Measurements from ENCODE around the gene SPINK8. TPM values are rescaled to one million over a fixed set of nuclear protein-coding genes. Genes with fewer than 3 reads are reported as not detected.

The SPINK8 gene
- total and polyA plus RNA-seq, 8 donors: not detected

DNA sequence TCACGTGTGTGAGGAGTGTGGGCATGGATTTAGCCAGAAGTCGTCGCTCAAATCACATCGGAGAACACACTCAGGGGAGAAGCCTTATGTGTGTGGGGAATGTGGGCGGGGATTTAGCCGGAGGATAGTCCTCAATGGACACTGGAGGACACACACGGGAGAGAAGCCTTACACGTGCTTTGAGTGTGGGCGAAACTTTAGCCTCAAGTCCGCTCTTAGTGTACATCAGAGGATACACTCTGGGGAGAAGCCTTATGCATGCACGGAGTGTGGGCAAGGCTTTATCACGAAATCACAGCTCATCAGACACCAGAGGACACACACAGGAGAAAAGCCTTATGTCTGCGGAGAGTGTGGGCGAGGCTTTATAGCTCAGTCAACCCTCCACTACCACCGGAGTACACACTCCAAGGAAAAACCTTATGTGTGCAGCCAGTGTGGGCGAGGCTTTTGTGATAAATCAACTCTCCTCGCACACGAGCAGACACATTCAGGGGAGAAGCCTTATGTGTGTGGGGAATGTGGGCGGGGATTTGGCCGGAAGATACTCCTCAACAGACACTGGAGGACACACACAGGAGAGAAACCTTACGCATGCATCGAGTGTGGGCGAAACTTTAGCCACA lies 64.4 kb downstream of the SPINK8 start:
- WGBS, 5 donors: 68 to 80% (median 74%) methylated on average over 19 to 23 of the region's 23 CpGs
- TF ChIP-seq POLR2AphosphoS5 (IDR thresholded peaks at IDR 0.05): no peak
- TF ChIP-seq EP300 (IDR thresholded peaks at IDR 0.05): no peak
- TF ChIP-seq POLR2A (IDR thresholded peaks at IDR 0.05): no peak
- TF ChIP-seq, protein P1, sequence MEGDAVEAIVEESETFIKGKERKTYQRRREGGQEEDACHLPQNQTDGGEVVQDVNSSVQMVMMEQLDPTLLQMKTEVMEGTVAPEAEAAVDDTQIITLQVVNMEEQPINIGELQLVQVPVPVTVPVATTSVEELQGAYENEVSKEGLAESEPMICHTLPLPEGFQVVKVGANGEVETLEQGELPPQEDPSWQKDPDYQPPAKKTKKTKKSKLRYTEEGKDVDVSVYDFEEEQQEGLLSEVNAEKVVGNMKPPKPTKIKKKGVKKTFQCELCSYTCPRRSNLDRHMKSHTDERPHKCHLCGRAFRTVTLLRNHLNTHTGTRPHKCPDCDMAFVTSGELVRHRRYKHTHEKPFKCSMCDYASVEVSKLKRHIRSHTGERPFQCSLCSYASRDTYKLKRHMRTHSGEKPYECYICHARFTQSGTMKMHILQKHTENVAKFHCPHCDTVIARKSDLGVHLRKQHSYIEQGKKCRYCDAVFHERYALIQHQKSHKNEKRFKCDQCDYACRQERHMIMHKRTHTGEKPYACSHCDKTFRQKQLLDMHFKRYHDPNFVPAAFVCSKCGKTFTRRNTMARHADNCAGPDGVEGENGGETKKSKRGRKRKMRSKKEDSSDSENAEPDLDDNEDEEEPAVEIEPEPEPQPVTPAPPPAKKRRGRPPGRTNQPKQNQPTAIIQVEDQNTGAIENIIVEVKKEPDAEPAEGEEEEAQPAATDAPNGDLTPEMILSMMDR (IDR thresholded peaks at IDR 0.05): no peak
- peaks cover 0 to 17% (median 12%) of the 10 kb centered on the region in 4 donors for H3K4me1 ChIP-seq
- H3K9me3 ChIP-seq: no peaks in the 10 kb centered on the region
- H3K27me3 ChIP-seq: no peaks in the 10 kb centered on the region
- H3K4me3 ChIP-seq: no peak overlapping the region
- peaks cover 4 to 69% (median 52%) of the 10 kb centered on the region in 4 donors for H3K36me3 ChIP-seq
- peak overlapping the region in 3 of 5 donors; percentile 53 to 71 (median 68) for H3K27ac ChIP-seq
- intact Hi-C loops (cut with DNase I; ENCODE audit: low total_unique reads): no loop called here
- DNase-seq: peak in 1 of 2 donors; percentile 39

DNA sequence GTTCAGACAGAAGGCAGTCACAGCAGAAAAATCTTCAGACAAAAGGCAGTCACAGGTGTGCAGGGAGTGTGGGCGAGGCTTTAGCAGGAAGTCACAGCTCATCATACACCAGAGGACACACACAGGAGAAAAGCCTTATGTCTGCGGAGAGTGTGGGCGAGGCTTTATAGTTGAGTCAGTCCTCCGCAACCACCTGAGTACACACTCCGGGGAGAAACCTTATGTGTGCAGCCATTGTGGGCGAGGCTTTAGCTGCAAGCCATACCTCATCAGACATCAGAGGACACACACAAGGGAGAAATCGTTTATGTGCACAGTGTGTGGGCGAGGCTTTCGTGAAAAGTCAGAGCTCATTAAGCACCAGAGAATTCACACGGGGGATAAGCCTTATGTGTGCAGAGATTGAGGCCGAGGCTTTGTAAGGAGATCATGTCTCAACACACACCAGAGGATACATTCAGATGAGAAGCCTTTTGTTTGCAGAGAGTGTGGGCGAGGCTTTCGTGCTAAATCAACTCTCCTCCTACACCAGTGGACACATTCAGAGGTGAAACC lies 65.0 kb downstream of the SPINK8 start:
- peak; percentile 62 to 92 for DNase-seq
- H3K36me3 ChIP-seq: peaks cover 4 to 75% (median 57%) of the 10 kb centered on the region in 4 donors
- peak in 1 of 3 donors; percentile 13 for TF ChIP-seq POLR2AphosphoS5 (IDR thresholded peaks at IDR 0.05)
- TF ChIP-seq, protein P1 (IDR thresholded peaks at IDR 0.05): no peak
- no peaks in the 10 kb centered on the region for H3K27me3 ChIP-seq
- peaks cover 0 to 11% (median 9%) of the 10 kb centered on the region in 4 donors for H3K4me1 ChIP-seq
- no peaks in the 10 kb centered on the region for H3K9me3 ChIP-seq
- intact Hi-C loops (cut with DNase I; ENCODE audit: low total_unique reads): no loop called here
- H3K4me3 ChIP-seq: no peak overlapping the region
- H3K27ac ChIP-seq: peak overlapping the region; percentile 1 to 71 (median 53)
- WGBS, 5 donors: 46 to 72% (median 56%) methylated on average over 13 of the region's 13 CpGs

DNA sequence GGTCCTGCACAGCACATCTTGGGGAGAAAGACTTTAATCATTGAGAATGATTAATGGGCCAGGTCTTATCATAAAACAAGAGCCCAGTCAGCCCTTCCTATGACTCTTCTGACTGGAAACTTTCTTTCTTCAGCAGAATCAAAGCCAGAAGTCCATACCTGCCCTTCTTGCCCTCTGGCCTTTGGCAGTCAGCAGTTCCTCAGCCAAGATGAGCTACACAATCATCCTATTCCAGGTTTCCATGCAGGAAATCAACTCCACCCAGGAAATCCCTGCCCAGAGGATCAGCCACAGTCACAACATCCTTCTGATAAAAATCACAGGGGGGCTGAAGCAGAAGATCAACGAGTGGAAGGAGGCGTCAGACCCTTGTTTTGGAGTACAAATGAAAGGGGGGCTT lies 65.7 kb downstream of the SPINK8 start:
- no peaks in the 10 kb centered on the region for H3K9me3 ChIP-seq
- no peak for DNase-seq
- TF ChIP-seq, protein P1 (IDR thresholded peaks at IDR 0.05): no peak
- no peak for TF ChIP-seq EP300 (IDR thresholded peaks at IDR 0.05)
- no peak for TF ChIP-seq POLR2A (IDR thresholded peaks at IDR 0.05)
- no peak for TF ChIP-seq POLR2AphosphoS5 (IDR thresholded peaks at IDR 0.05)
- no peak overlapping the region for H3K4me3 ChIP-seq
- intact Hi-C loops (cut with DNase I; ENCODE audit: low total_unique reads): no loop called here
- H3K27ac ChIP-seq: peak overlapping the region; percentile 38 to 71 (median 49)
- 39 to 73% (median 61%) methylated on average over 2 of the region's 2 CpGs for WGBS, 5 donors
- H3K36me3 ChIP-seq: peaks cover 4 to 82% (median 64%) of the 10 kb centered on the region in 4 donors
- peaks cover 0 to 9% (median 5%) of the 10 kb centered on the region in 4 donors for H3K4me1 ChIP-seq
- no peaks in the 10 kb centered on the region for H3K27me3 ChIP-seq

DNA sequence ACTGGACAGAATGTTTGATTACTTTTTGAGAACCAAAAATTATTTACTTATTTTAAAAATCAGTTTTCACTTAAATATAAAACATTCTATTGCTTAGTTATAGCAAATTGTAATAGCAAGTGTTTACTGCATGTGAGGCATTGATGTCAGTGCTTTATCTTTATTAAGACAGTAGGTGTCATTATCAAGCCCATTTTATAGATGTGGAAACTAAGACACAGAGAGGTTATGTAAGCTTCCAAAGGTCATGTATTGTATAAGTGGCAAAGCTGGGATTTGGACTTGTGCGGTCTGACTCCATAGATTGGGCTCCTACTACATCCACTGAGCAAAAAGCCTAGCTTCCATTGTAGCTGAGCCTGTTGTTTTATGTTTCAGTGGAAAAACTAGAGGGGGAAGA lies 74.9 kb downstream of the SPINK8 start:
- intact Hi-C loops (cut with DNase I; ENCODE audit: low total_unique reads): no loop called here
- Histone ChIP-seq H3K9me3 (no peaks in the 10 kb centered on the region), H3K36me3 (peaks cover 3 to 80% (median 55%) of the 10 kb centered on the region in 4 donors), H3K4me1 (no peaks in the 10 kb centered on the region), H3K27ac (no peak overlapping the region), H3K4me3 (no peak overlapping the region), H3K27me3 (no peaks in the 10 kb centered on the region)
- TF ChIP-seq POLR2AphosphoS5 (IDR thresholded peaks at IDR 0.05): no peak
- DNase-seq: no peak
- WGBS, 5 donors: 94 to 100% (median 96%) methylated on average over 1 of the region's 1 CpG

Small RNA genes lying within 50 kb of the gene (small RNA-seq; reads per million reads assigned to genes)
- gene MIR2115: 0.10 to 0.31 (median 0.18) reads per million in 4 donors
- gene RF00019: 0 reads per million in 4 donors
- gene RN7SL321P: 0 reads per million in 4 donors

Other genes starting within 250 kb of the SPINK8 start
- 1 to 10 TPM; 1.3 to 5.7 (median 1.8) TPM for gene CDC25A, start 145.2 kb downstream of the SPINK8 start, total RNA-seq
- gene CDC25A, start 145.2 kb downstream of the SPINK8 start, polyA plus RNA-seq: 1 to 10 TPM; 1.1 to 2.6 (median 1.2) TPM
- under 1 TPM in 1 of 5 donors, not detected in 4; 0.92 TPM for gene CAMP, start 110.2 kb downstream of the SPINK8 start, total RNA-seq
- 1 to 10 TPM in 1 of 3 donors, under 1 TPM in 1, not detected in 1; 0.87 to 1.4 TPM for gene CAMP, start 110.2 kb downstream of the SPINK8 start, polyA plus RNA-seq
- gene ZNF589, start 92.6 kb downstream of the SPINK8 start, total RNA-seq: 10 to 100 TPM in 1 of 5 donors, 1 to 10 TPM in 3, not detected in 1; 2.7 to 15.6 (median 5.2) TPM
- gene ZNF589, start 92.6 kb downstream of the SPINK8 start, polyA plus RNA-seq: 1 to 10 TPM; 1.7 to 5.9 (median 2.1) TPM
- 10 to 100 TPM in 3 of 5 donors, 1 to 10 TPM in 2; 3.8 to 55.1 (median 10.3) TPM for gene NME6, start 32.3 kb downstream of the SPINK8 start, total RNA-seq
- gene NME6, start 32.3 kb downstream of the SPINK8 start, polyA plus RNA-seq: 10 to 100 TPM; 13.1 to 22.3 (median 15.1) TPM
- not detected for gene FBXW12, start 38.6 kb upstream of the SPINK8 start, total RNA-seq
- not detected for gene FBXW12, start 38.6 kb upstream of the SPINK8 start, polyA plus RNA-seq
- gene PLXNB1, start 96.4 kb upstream of the SPINK8 start, total RNA-seq: 100 to 1,000 TPM in 4 of 5 donors, 10 to 100 TPM in 1; 86.7 to 874 (median 314) TPM
- gene PLXNB1, start 96.4 kb upstream of the SPINK8 start, polyA plus RNA-seq: 100 to 1,000 TPM in 1 of 3 donors, 10 to 100 TPM in 2; 13.9 to 157 (median 45.0) TPM
- gene CCDC51, start 106.5 kb upstream of the SPINK8 start, total RNA-seq: 10 to 100 TPM in 1 of 5 donors, 1 to 10 TPM in 4; 1.8 to 12.5 (median 7.1) TPM
- gene CCDC51, start 106.5 kb upstream of the SPINK8 start, polyA plus RNA-seq: 10 to 100 TPM in 1 of 3 donors, 1 to 10 TPM in 2; 6.0 to 10.3 (median 9.5) TPM
- 100 to 1,000 TPM; 107 to 298 (median 230) TPM for gene TMA7, start 106.6 kb upstream of the SPINK8 start, total RNA-seq
- 100 to 1,000 TPM; 644 to 702 (median 660) TPM for gene TMA7, start 106.6 kb upstream of the SPINK8 start, polyA plus RNA-seq
- 10 to 100 TPM in 2 of 5 donors, 1 to 10 TPM in 3; 2.3 to 34.4 (median 5.5) TPM for gene ATRIP, start 113.1 kb upstream of the SPINK8 start, total RNA-seq
- 1 to 10 TPM; 2.9 to 5.8 (median 3.2) TPM for gene ATRIP, start 113.1 kb upstream of the SPINK8 start, polyA plus RNA-seq
- 100 to 1,000 TPM in 1 of 5 donors, 10 to 100 TPM in 4; 43.4 to 182 (median 51.8) TPM for gene SHISA5, start 170.5 kb upstream of the SPINK8 start, total RNA-seq
- gene SHISA5, start 170.5 kb upstream of the SPINK8 start, polyA plus RNA-seq: 100 to 1,000 TPM in 1 of 3 donors, 10 to 100 TPM in 2; 57.5 to 116 (median 58.7) TPM
- 1 to 10 TPM in 4 of 5 donors, not detected in 1; 1.0 to 9.6 (median 3.0) TPM for gene PFKFB4, start 223.1 kb upstream of the SPINK8 start, total RNA-seq
- 1 to 10 TPM in 2 of 3 donors, under 1 TPM in 1; 0.61 to 3.2 (median 1.5) TPM for gene PFKFB4, start 223.1 kb upstream of the SPINK8 start, polyA plus RNA-seq
- under 1 TPM in 2 of 5 donors, not detected in 3; 0.37 to 0.58 TPM for gene UCN2, start 230.1 kb upstream of the SPINK8 start, total RNA-seq
- gene UCN2, start 230.1 kb upstream of the SPINK8 start, polyA plus RNA-seq: 1 to 10 TPM in 1 of 3 donors, under 1 TPM in 1, not detected in 1; 0.31 to 3.3 TPM